Right lobe of liver (tissue), 6 donors: ENCODE results near the gene TM9SF3. TPM values are rescaled to one million over a fixed set of nuclear protein-coding genes. Genes with fewer than 3 reads are reported as not detected.

Experiments used
- ATAC-seq, 4 donors: fragments of 200-7000 bp; cut with Tn5 transposase; one replicate each; pipeline ENCODE4 v1.9.1; 2020; ENCODE audit warnings: mild to moderate bottlenecking in 4 of 4, moderate library complexity in 4 of 4
- DNase-seq, 3 donors: peaks; one replicate each; pipeline ENCODE4 v3.0.0-alpha.2; 2020
- H3K27ac ChIP-seq, 3 donors: fragments of 200-600 bp; one replicate each; pipeline ENCODE4 v1.8.0; 2022
- H3K27me3 ChIP-seq, 2 donors: fragments of 200-600 bp; one replicate each; pipeline ENCODE4 v1.8.0; 2022
- H3K36me3 ChIP-seq, 4 donors: fragments of 200-600 bp; sonication (generic) in 1 of 4; one replicate each; pipeline versions ENCODE4 v1.5.1 to v1.8.0; 2017 to 2022; ENCODE audit warnings: control low read depth in 1 of 4
- H3K4me1 ChIP-seq, 4 donors: fragments of 200-600 bp; sonication (generic) in 1 of 4; one replicate each; pipeline versions ENCODE4 v1.5.1 to v1.8.0; 2017 to 2022; ENCODE audit warnings: control low read depth in 1 of 4
- H3K4me3 ChIP-seq, 3 donors: fragments of 200-600 bp; one replicate each; pipeline ENCODE4 v1.8.0; 2022
- H3K9me3 ChIP-seq, 4 donors: fragments of 200-600 bp; sonication (generic) in 1 of 4; one replicate each; pipeline versions ENCODE4 v1.5.1 to v1.8.0; 2017 to 2022; ENCODE audit warnings: control low read depth in 1 of 4
- CTCF ChIP-seq, 4 donors: fragments of 200-600 bp in 3 of 4; fragments of 450-650 bp in 1 of 4; IDR thresholded peaks; one replicate each; pipeline versions ENCODE4 v1.5.1 to v1.8.0; 2016 to 2022; ENCODE audit warnings: antibody characterized with exemption in 4 of 4, mild to moderate bottlenecking in 2 of 4
- POLR2A ChIP-seq: fragments of 450-650 bp; IDR thresholded peaks from one replicate; pipeline ENCODE4 v1.6.1; 2017; ENCODE audit warnings: antibody characterized with exemption, mild to moderate bottlenecking
- WGBS: methylation state at CpG from one replicate; pipeline ENCODE4 v1.1.6; 2018; ENCODE audit warnings: low coverage, low lambda C conversion rate; ENCODE audit not compliant: insufficient coverage; ENCODE audit errors: missing lambda C conversion rate; 5-methylcytosine and 5-hydroxymethylcytosine counted together
- intact Hi-C, 2 donors: fragments of 100-400 bp; cut with DNase I; formaldehyde crosslinking; loops; one replicate each; pipeline versions ENCODE4 v1.11.2 to v1.14.1; 2022
- total RNA-seq, 6 experiments: library from RNA; depleted of rRNA in 2 of 6; stranded (reverse); fragments of >200 nt in 2 of 6; fragmentation: NEBNext Ultra II Directional in 3 of 6; extraction: Animal tissue kit (Norgen Biotek cat#: 25700) in 3 of 6; gene quantifications; one replicate each; pipeline versions ENCODE4 v1.1.0 to v1.2.4, GENCODE V29; 2016 to 2023
- donor health status: DM: no; HTN: yes; CAD: no.
- donor health status: DM: no; HTN: no; CAD: no.
- donor health status: DM: no; HTN: no; CAD: no.
- donor health status: DM: no; HTN: yes; CAD: no.
- donor health status: DM: no; HTN: yes; CAD: no.

Gene TM9SF3
- total RNA-seq, 6 experiments from 2014 or later = 45.0 to 96.6 (median 71.8) TPM

GRCh38 chr10:96608262-96608661, 21.4 kb upstream of the TM9SF3 start:
- WGBS = 78% methylated on average over 3 of the region's 3 CpGs
- no peak for ATAC-seq

GRCh38 chr10:96606946-96607345, 20.1 kb upstream of the TM9SF3 start:
- no peaks in the 10 kb centered on the region for H3K9me3 ChIP-seq
- ATAC-seq (no peak), DNase-seq (no peak)
- peaks cover 0 to 82% (median 29%) of the 10 kb centered on the region in 4 donors for H3K36me3 ChIP-seq
- WGBS = 60% methylated on average over 1 of the region's 1 CpG
- no peaks in the 10 kb centered on the region for H3K27me3 ChIP-seq
- H3K27ac ChIP-seq = no peak overlapping the region
- no peak overlapping the region for H3K4me3 ChIP-seq
- no peak for TF ChIP-seq CTCF (IDR thresholded peaks at IDR 0.05)
- no peak for TF ChIP-seq POLR2A
- intact Hi-C loops = no loop called here
- no peaks in the 10 kb centered on the region for H3K4me1 ChIP-seq

More at GRCh38 chr10:96608262-96608661, 21.4 kb upstream of the TM9SF3 start:
- peaks cover 0 to 77% (median 22%) of the 10 kb centered on the region in 4 donors for H3K36me3 ChIP-seq
- intact Hi-C loops = no loop called here
- H3K27me3 ChIP-seq = no peaks in the 10 kb centered on the region
- no peak for DNase-seq
- TF ChIP-seq CTCF (IDR thresholded peaks at IDR 0.05) (no peak), POLR2A (no peak)
- no peaks in the 10 kb centered on the region for H3K4me1 ChIP-seq
- H3K27ac ChIP-seq = no peak overlapping the region
- H3K9me3 ChIP-seq = no peaks in the 10 kb centered on the region
- no peak overlapping the region for H3K4me3 ChIP-seq

- H3K36me3 ChIP-seq = peaks cover 0 to 87% (median 30%) of the 10 kb centered on the region in 4 donors
These were observed 19.4 kb upstream of the TM9SF3 start for GRCh38 chr10:96606216-96606615.

GRCh38 chr10:96600337-96600736, 13.5 kb upstream of the TM9SF3 start:
- Histone ChIP-seq H3K4me3 (no peak overlapping the region), H3K36me3 (peaks cover 0 to 83% (median 21%) of the 10 kb centered on the region in 4 donors), H3K27me3 (no peaks in the 10 kb centered on the region), H3K4me1 (no peaks in the 10 kb centered on the region), H3K9me3 (no peaks in the 10 kb centered on the region), H3K27ac (no peak overlapping the region)
- WGBS = 88% methylated on average over 4 of the region's 4 CpGs
- ATAC-seq (no peak), DNase-seq (no peak)
- TF ChIP-seq POLR2A = no peak
- intact Hi-C loops = no loop called here

More at GRCh38 chr10:96606216-96606615, 19.4 kb upstream of the TM9SF3 start:
- H3K27me3 ChIP-seq = no peaks in the 10 kb centered on the region
- no peak for ATAC-seq
- no peak overlapping the region for H3K4me3 ChIP-seq
- H3K9me3 ChIP-seq = no peaks in the 10 kb centered on the region
- H3K27ac ChIP-seq = no peak overlapping the region
- no peaks in the 10 kb centered on the region for H3K4me1 ChIP-seq
- WGBS = 88% methylated on average over 4 of the region's 4 CpGs
- intact Hi-C loops = no loop called here
- no peak for TF ChIP-seq CTCF (IDR thresholded peaks at IDR 0.05)
- no peak for TF ChIP-seq POLR2A
- DNase-seq = no peak

GRCh38 chr10:96598846-96599245, 12.0 kb upstream of the TM9SF3 start:
- Histone ChIP-seq H3K27me3 (no peaks in the 10 kb centered on the region), H3K9me3 (no peaks in the 10 kb centered on the region), H3K4me3 (no peak overlapping the region), H3K27ac (no peak overlapping the region), H3K4me1 (no peaks in the 10 kb centered on the region), H3K36me3 (peaks cover 0 to 75% (median 25%) of the 10 kb centered on the region in 4 donors)
- TF ChIP-seq POLR2A (no peak), CTCF (IDR thresholded peaks at IDR 0.05) (no peak)
- DNase-seq (no peak), ATAC-seq (no peak)
- intact Hi-C loops = no loop called here
- 88% methylated on average over 3 of the region's 4 CpGs for WGBS
